Measurements from ENCODE around the gene SPATA7.

Gene SPATA7, protein sequence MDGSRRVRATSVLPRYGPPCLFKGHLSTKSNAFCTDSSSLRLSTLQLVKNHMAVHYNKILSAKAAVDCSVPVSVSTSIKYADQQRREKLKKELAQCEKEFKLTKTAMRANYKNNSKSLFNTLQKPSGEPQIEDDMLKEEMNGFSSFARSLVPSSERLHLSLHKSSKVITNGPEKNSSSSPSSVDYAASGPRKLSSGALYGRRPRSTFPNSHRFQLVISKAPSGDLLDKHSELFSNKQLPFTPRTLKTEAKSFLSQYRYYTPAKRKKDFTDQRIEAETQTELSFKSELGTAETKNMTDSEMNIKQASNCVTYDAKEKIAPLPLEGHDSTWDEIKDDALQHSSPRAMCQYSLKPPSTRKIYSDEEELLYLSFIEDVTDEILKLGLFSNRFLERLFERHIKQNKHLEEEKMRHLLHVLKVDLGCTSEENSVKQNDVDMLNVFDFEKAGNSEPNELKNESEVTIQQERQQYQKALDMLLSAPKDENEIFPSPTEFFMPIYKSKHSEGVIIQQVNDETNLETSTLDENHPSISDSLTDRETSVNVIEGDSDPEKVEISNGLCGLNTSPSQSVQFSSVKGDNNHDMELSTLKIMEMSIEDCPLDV

DNA sequence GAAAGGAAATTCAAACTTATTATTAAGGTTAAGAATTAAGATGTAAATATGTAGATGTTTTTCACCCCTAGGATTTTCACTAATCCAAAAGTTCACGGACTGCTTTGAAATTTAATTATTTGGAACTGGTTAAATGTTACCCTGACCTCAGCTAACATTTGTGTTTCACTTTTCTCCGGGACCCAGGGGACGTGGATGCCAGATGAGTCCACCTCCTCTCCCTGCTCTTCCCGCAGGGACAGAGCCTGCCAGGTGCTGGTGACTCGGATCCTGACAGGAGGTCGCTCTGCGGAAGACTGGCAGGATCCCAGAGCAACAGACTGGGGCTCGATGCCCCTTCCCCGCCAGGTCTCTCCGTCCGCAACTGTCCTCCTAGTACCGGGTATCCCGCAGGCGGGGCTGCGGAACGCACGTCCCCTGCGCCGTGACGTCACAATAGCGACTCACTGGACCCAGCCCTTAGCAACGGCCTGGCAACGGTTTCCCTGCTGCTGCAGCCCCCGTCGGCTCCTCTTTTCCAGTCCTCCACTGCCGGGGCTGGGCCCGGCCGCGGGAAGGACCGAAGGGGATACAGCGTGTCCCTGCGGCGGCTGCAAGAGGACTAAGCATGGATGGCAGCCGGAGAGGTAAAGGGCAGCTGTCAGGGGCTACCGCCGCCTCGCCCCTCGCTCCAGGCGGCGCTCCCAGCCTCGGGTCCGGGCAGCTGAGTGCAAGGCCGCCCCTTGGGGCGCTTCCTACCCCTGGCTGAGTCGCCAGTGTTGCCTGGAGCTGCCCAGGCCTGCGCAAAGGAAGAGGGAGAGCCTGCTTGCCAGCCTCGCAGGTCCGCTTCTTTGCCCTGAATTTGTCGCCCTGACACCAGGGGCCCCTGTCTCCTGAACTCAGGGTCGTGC, at the start of gene SPATA7:
Gene SPATA7 (plus strand): TSS at position 446 of the 890 bp plus-strand sequence. CDS start 162 bp downstream, at position 608.
- Mint-ChIP-seq H3K27me3 (no peaks in the 10 kb centered on the region), H3K4me1 (peaks cover 19% of the 10 kb centered on the region), H3K36me3 (no peaks in the 10 kb centered on the region), H3K27ac (peak within 1 kb of the TSS; percentile 88), H3K4me3 (peak within 1 kb of the TSS; percentile 95), H3K9me3 (no peaks in the 10 kb centered on the region)
- peak; percentile 97 for ATAC-seq

DNA sequence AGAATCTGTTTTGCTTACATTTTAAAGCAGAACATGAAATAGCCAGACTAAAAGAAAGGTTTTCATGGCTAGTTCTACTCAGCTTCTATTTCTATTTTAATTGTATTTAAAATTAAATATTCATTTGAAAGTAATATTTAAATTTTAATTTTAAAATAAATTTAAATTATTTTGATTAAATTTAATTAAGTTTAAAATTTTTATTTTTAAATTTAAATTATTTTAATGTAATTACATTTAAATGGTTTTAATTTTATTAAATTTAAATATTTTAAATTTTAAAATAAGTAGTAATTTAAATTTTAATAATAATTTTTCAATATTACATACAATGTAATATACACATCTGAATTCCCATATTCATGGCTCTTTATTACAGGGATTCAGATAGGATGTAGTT, 45.1 kb upstream of the SPATA7 start:
- no peak for ATAC-seq
- H3K9me3 Mint-ChIP-seq = no peaks in the 10 kb centered on the region
- H3K27me3 Mint-ChIP-seq = peaks cover 30% of the 10 kb centered on the region
- H3K4me3 Mint-ChIP-seq = no peak overlapping the region
- H3K27ac Mint-ChIP-seq = no peak overlapping the region
- no peaks in the 10 kb centered on the region for H3K36me3 Mint-ChIP-seq
- no peaks in the 10 kb centered on the region for H3K4me1 Mint-ChIP-seq

DNA sequence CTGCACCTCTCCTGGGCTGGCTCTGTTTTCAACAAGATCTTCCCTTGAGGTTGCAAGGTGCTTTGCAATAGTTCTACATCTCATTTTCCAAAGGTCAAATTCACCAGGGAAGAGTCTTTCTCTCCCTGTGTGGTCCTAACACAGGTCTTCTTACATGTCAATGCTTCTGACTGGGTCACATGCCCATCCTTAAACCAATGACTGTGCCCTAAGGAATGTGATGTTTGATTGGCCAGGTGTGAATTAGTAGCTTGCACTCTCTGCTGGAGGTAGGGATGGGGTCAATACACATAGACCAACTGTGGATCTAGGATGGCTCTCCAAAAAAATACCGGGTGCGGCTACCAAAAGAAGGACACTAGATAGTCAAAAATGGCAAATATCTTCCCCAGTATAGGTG, 42.5 kb upstream of the SPATA7 start:
- Mint-ChIP-seq H3K9me3 (no peaks in the 10 kb centered on the region), H3K27me3 (peaks cover 4% of the 10 kb centered on the region), H3K4me3 (no peak overlapping the region), H3K4me1 (no peaks in the 10 kb centered on the region), H3K27ac (no peak overlapping the region), H3K36me3 (no peaks in the 10 kb centered on the region)
- ATAC-seq = no peak

DNA sequence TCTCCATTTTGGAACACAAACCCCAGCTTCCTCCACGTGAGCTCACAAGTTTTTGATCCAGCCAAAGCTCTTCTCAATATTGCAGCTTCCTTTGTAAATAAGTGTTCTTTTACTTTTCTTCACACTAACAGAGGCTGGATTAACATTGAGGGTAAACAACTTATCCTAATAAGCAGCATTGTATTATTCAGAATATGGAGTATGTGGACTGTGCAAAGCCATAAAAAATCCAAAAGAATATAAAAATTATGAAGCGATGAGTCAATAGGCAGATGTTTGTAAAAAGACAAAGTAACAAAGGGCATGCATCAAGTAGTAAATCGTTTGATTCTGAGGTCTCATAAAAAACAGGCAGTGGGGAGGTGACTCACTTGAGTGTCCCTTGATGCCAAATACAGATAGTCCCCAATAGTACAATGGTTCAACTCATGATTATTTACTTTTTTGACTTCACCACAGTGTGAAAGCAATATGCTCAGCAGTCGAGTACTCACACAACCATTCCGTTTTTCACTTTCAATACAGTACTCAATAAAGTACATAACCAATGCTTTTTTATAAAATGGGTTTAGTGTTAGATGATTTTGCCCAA, 39.3 kb upstream of the SPATA7 start:
- Mint-ChIP-seq H3K36me3 (no peaks in the 10 kb centered on the region), H3K27me3 (no peaks in the 10 kb centered on the region), H3K4me3 (no peak overlapping the region), H3K27ac (no peak overlapping the region), H3K4me1 (no peaks in the 10 kb centered on the region), H3K9me3 (no peaks in the 10 kb centered on the region)
- ATAC-seq = no peak

DNA sequence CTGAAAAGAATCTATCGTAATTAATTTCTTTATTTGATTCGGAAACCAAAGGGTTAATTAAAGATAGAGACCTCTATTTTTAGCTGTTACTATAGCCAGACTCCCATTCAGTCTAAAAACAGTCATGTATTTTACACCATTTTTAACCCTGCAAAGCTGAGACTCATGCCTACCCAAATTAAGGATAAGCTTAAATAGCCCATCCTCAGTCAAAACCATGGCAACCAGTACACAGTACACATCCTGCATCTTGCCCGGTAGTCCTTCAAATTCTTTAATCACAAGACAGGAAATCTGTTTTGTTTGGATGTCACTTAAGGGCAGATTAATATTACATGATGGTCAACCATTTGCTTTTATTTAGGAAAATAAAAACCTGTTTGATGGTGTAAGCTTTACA, 36.9 kb upstream of the SPATA7 start:
- H3K9me3 Mint-ChIP-seq = no peaks in the 10 kb centered on the region
- H3K4me3 Mint-ChIP-seq = no peak overlapping the region
- H3K27ac Mint-ChIP-seq = no peak overlapping the region
- H3K36me3 Mint-ChIP-seq = no peaks in the 10 kb centered on the region
- no peaks in the 10 kb centered on the region for H3K4me1 Mint-ChIP-seq
- H3K27me3 Mint-ChIP-seq = no peaks in the 10 kb centered on the region
- ATAC-seq = no peak

DNA sequence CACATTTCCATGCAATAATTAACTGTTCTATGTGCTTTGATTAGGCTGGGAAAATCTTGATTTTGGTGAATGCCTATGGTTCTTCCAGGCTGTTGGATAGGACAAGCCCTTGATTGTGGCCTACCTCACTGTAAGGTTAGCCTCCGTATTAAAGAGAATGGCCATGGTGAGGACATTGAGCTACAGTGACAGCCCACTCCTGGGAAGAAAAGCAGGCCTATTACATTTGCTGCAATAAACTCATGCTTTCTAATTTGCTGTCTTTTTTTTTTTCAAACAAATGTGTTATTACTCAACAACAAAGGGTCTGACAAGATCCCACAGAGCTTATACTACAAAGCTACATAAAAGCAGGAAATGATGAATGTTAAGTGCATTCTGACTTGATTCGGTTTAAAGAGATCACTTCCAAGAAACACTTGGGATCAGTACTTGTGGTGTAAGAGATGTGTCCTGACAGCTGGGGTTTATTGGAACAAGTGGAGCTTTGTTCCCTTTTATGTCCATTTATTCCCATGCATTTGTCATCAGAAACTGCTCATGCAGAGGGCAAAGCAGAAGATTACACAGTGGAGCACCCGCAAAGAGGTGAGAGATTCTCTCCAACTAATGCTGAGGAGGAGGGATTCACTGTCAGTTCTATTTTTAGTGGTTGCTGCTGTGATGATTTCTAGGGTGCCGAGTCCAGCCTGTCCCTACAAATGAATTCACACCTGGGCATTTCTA, 33.3 kb upstream of the SPATA7 start:
- no peak for ATAC-seq
- no peaks in the 10 kb centered on the region for H3K4me1 Mint-ChIP-seq
- H3K4me3 Mint-ChIP-seq = no peak overlapping the region
- no peaks in the 10 kb centered on the region for H3K9me3 Mint-ChIP-seq
- H3K27ac Mint-ChIP-seq = no peak overlapping the region
- no peaks in the 10 kb centered on the region for H3K36me3 Mint-ChIP-seq
- no peaks in the 10 kb centered on the region for H3K27me3 Mint-ChIP-seq

DNA sequence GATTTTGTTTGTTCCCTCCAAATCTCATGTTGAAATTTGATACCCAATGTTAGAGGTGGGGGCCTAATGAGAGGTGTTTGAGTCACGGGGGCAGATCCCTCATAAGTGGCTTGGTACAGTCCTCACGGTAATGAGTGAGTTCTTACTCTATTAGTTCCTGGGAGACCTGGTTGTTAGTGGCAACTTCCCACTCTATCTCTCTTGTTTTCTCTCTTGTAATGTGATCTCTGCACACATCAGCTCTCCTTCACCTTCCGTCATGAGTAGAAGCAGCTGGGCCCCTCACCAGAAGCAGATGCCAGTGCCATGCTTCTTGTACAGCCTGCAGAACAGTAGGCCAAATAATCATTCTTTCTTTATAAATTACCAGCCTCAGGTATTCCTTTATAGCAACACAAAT, 32.8 kb upstream of the SPATA7 start:
- H3K4me1 Mint-ChIP-seq = no peaks in the 10 kb centered on the region
- peaks cover under 1% of the 10 kb centered on the region for H3K9me3 Mint-ChIP-seq
- H3K36me3 Mint-ChIP-seq = no peaks in the 10 kb centered on the region
- H3K4me3 Mint-ChIP-seq = no peak overlapping the region
- no peak for ATAC-seq
- peaks cover under 1% of the 10 kb centered on the region for H3K27me3 Mint-ChIP-seq
- no peak overlapping the region for H3K27ac Mint-ChIP-seq

DNA sequence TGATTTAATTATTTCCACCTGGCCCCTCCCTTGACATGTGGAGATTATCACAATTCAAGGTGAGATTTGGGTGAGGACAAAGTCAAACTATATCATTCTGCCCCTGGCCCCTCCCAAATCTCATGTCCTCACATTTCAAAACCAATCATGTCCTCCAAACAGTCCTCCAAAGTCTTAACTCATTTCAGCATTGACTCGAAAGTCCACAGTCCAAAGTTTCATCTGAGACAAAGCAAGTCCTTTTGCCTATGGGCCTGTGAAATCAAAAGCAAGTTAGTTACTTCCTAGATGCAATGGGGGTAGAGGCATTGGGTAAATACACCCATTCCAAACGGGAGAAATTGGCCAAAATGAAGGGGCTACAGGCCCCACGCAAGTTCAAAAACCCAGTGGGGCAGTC, 31.1 kb upstream of the SPATA7 start:
- H3K4me1 Mint-ChIP-seq = no peaks in the 10 kb centered on the region
- H3K4me3 Mint-ChIP-seq = no peak overlapping the region
- H3K36me3 Mint-ChIP-seq = no peaks in the 10 kb centered on the region
- H3K27ac Mint-ChIP-seq = no peak overlapping the region
- H3K9me3 Mint-ChIP-seq = peaks cover 6% of the 10 kb centered on the region
- H3K27me3 Mint-ChIP-seq = peaks cover 12% of the 10 kb centered on the region
- ATAC-seq = no peak

DNA sequence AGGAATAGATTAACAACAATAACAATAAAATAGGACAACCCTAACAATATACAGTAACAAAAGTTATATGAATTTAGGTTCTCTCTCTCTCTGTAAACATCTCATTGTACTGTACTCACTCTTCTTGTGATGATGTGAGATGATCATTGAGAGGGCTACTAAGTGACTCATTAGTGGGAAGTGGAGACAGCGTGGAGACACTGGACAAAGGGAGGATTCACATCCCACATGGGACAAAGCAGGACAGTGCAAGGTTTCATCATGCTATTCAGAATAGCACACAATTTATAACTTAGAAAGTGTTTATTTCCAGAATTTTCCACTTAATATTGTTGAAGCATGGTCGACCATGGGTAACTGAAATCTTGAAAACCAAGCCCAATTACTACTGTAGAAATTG, 26.0 kb upstream of the SPATA7 start:
- no peak overlapping the region for H3K27ac Mint-ChIP-seq
- ATAC-seq = no peak
- H3K27me3 Mint-ChIP-seq = peaks cover 17% of the 10 kb centered on the region
- H3K4me3 Mint-ChIP-seq = no peak overlapping the region
- H3K4me1 Mint-ChIP-seq = no peaks in the 10 kb centered on the region
- peaks cover 16% of the 10 kb centered on the region for H3K9me3 Mint-ChIP-seq
- no peaks in the 10 kb centered on the region for H3K36me3 Mint-ChIP-seq

DNA sequence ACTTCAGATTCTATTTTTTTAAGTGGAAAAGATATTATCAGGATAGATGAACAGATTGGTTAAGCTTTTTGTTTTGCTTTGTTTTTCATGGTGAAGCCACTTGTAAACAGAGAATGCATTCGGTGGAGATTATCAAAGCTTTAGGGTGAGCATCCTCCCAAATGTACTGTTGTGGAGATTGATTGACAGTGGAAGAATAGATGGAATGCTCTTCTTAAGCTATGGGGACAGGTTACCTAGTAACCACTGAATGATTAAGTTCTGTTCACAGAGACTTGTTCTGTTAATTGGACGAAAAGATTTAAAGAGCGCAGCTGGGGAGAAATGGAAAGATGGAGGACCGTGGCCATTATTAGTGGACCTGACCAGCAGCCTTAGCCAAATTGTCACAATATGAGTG, 21.8 kb upstream of the SPATA7 start:
- Mint-ChIP-seq H3K4me3 (no peak overlapping the region), H3K27ac (no peak overlapping the region), H3K9me3 (peaks cover 10% of the 10 kb centered on the region), H3K4me1 (no peaks in the 10 kb centered on the region), H3K36me3 (no peaks in the 10 kb centered on the region), H3K27me3 (peaks cover 19% of the 10 kb centered on the region)
- ATAC-seq = no peak

DNA sequence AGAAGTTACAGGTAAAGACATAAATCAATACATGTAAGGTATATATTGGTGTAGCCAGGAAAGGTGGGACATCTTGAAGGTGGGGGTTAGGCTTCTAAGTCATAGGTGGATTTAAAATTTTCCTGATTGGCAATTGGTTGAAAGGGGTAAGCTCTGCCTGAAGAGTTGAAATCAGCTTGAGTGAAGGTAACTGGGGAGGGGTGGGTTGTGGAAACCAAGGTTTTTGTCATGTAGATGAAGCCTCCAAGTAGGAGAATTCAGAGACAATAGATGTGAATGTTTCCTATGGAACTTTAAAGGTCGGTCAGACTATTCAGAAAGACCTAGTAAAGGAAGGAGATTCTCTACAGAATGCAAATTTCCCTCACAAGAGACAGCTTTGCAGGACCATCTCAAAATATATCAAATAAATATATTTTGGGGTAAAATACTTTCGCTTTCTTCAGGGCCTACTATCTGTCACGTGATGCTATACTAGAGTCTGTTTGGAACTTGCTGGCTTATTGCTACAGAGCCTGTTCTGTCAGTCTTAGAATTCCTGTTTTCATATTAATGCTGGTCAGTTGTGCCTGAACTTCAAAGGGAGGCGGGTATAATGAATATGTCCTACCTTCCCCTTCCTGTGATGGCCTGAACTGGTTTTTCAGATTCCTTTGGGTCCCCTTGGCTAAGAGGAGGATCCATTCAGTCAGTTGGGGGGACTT, 20.6 kb upstream of the SPATA7 start:
- peaks cover 7% of the 10 kb centered on the region for H3K9me3 Mint-ChIP-seq
- no peak for ATAC-seq
- no peaks in the 10 kb centered on the region for H3K36me3 Mint-ChIP-seq
- H3K27ac Mint-ChIP-seq = no peak overlapping the region
- no peaks in the 10 kb centered on the region for H3K4me1 Mint-ChIP-seq
- no peak overlapping the region for H3K4me3 Mint-ChIP-seq
- H3K27me3 Mint-ChIP-seq = peaks cover 23% of the 10 kb centered on the region

DNA sequence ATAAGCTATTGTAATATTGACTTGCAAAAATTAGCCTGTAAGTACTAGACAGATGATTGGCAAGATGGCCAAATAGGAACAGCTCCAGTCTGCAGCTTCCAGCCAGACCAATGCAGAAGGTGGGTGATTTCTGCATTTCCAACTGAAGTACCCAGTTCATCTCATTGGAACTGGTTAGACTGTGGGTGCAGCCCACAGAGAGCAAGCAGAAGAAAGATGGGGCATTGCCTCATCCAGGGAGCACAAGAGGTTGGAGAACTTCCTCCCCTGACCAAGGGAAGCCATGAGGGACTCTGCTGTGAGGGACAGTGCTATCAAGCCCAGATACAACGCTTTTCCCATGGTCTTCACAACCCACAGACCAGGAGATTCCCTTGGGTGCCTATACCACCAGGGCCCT, 16.0 kb upstream of the SPATA7 start:
- peaks cover 3% of the 10 kb centered on the region for H3K9me3 Mint-ChIP-seq
- H3K27ac Mint-ChIP-seq = no peak overlapping the region
- H3K27me3 Mint-ChIP-seq = peaks cover 62% of the 10 kb centered on the region
- no peaks in the 10 kb centered on the region for H3K4me1 Mint-ChIP-seq
- H3K36me3 Mint-ChIP-seq = no peaks in the 10 kb centered on the region
- no peak overlapping the region for H3K4me3 Mint-ChIP-seq
- ATAC-seq = no peak

DNA sequence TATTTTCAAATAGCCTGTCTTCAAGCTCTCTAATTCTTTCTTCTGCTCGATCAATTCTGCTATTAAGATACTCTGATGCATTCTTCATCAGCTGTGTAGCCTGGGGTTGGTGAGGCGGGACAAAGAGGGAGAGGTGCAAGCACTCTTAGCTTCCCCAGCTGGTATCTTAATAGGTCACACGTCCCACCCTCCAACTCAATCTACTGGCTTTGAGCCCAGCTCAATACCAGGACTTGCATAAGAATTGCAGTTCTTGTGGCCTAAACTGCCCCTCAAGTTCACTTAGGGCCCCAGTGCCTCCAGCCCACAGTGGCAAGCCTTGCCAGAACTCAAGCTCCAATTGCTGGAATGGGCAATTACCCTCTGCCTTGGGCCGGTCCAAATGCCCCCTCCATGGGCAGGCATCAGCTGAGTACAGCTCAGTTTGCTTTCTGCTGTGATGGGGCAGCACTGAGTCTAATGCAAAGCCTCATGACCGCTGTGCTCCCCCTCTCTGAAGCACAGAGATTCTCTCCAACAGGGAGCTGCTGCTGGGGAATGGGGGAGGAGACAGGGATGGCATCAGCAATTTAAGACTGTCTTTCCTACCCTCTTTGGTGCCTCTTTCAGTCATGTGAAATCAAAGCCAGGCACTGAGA, 5.6 kb upstream of the SPATA7 start:
- H3K4me3 Mint-ChIP-seq = no peak overlapping the region

DNA sequence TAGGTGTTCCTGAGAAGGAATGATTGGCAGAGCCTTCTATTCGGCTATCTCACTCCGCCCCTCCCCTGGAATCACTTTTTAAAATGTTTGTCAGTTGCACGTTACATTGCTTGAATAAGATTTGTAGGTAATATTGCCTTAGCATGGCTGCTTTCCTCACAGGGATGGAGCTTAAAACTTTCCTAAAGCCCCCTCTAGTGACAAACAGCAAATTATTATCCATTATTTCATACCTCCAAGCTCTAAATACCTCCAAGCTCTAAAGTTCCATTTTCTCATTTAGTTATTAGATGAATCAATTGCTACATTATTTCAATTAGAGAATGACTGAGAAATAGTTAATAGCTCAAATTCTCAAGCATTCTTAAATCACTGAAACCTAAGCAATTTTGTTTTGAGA, 5.1 kb upstream of the SPATA7 start:
- H3K27ac Mint-ChIP-seq = no peak overlapping the region
- no peak for ATAC-seq
- H3K4me3 Mint-ChIP-seq = no peak overlapping the region
- peaks cover 7% of the 10 kb centered on the region for H3K4me1 Mint-ChIP-seq
- H3K27me3 Mint-ChIP-seq = peaks cover 10% of the 10 kb centered on the region
- H3K36me3 Mint-ChIP-seq = no peaks in the 10 kb centered on the region
- no peaks in the 10 kb centered on the region for H3K9me3 Mint-ChIP-seq

More for the DNA sequence above, 5.6 kb upstream of the SPATA7 start:
- H3K9me3 Mint-ChIP-seq = no peaks in the 10 kb centered on the region
- no peak for ATAC-seq
- peaks cover 6% of the 10 kb centered on the region for H3K4me1 Mint-ChIP-seq
- peaks cover 10% of the 10 kb centered on the region for H3K27me3 Mint-ChIP-seq
- no peaks in the 10 kb centered on the region for H3K36me3 Mint-ChIP-seq
- no peak overlapping the region for H3K27ac Mint-ChIP-seq
